Caco-2 (cell line): Measurements from ENCODE around the gene LTBP2. TPM values are rescaled to one million over a fixed set of nuclear protein-coding genes. Genes with fewer than 3 reads are reported as not detected.

ENCODE experiments used
- BruUV-seq: library from RNA; stranded (reverse); fragments of 400-500 nt; replicated peaks from 2 replicates; lab custom pipeline; 2021; lab: Mats Ljungman, UMichigan
- CTCF ChIA-PET: fragments of 300-600 bp; sonication (Branson Sonifier 250); formaldehyde crosslinking; loops from one replicate; lab custom pipeline; 2022; ENCODE audit warnings: antibody characterized with exemption; lab: Charles Lee
- POLR2A ChIA-PET: fragments of 300-600 bp; sonication (Branson Sonifier 250); formaldehyde crosslinking; loops from one replicate; lab custom pipeline; 2022; ENCODE audit warnings: antibody characterized with exemption; lab: Charles Lee
- DNase-seq, 2 experiments: peaks; one replicate each; pipeline versions ENCODE4 v3.0.0 to v3.0.0-alpha.2; 2020 to 2022
- H3K27me3 ChIP-seq: replicated peaks from 2 replicates; pipeline ENCODE4 v1.6.0; 2011; ENCODE audit warnings: low read length; ENCODE audit not compliant: control insufficient read depth, insufficient read depth
- H3K36me3 ChIP-seq: 2 replicates; pipeline ENCODE4 v1.5.1; 2011; ENCODE audit warnings: low read length; ENCODE audit not compliant: control insufficient read depth, insufficient read depth
- H3K4me1 ChIP-seq: fragments of 250-450 bp; sonication (Bioruptor Pico); 2 replicates; pipeline ENCODE4 v1.5.1; 2020; ENCODE audit warnings: mild to moderate bottlenecking
- H3K4me3 ChIP-seq: 2 replicates; pipeline ENCODE4 v1.5.1; 2011; ENCODE audit warnings: low read depth, mild to moderate bottlenecking, control low read depth, low read length
- H3K9me3 ChIP-seq: fragments of 250-450 bp; sonication (Bioruptor Pico); 2 replicates; pipeline ENCODE4 v1.5.1; 2020; ENCODE audit warnings: mild to moderate bottlenecking, moderate library complexity
- H3K27ac Mint-ChIP-seq: one replicate; pipeline ENCODE4 v1.8.0; 2022; ENCODE audit warnings: mixed read lengths; ENCODE audit not compliant: unreplicated experiment
- H3K27me3 Mint-ChIP-seq: one replicate; pipeline ENCODE4 v1.8.0; 2022; ENCODE audit warnings: mixed read lengths; ENCODE audit not compliant: insufficient read depth, unreplicated experiment
- H3K36me3 Mint-ChIP-seq: one replicate; pipeline ENCODE4 v1.8.0; 2022; ENCODE audit warnings: mild to moderate bottlenecking, mixed read lengths; ENCODE audit not compliant: insufficient read depth, unreplicated experiment
- H3K4me1 Mint-ChIP-seq: one replicate; pipeline ENCODE4 v1.8.0; 2022; ENCODE audit warnings: low read depth, mixed read lengths; ENCODE audit not compliant: unreplicated experiment
- H3K4me3 Mint-ChIP-seq: one replicate; pipeline ENCODE4 v1.8.0; 2022; ENCODE audit warnings: mild to moderate bottlenecking, moderate library complexity, mixed read lengths; ENCODE audit not compliant: unreplicated experiment
- H3K9me3 Mint-ChIP-seq: one replicate; pipeline ENCODE4 v1.8.0; 2022; ENCODE audit warnings: mixed read lengths; ENCODE audit not compliant: unreplicated experiment
- intact Hi-C: fragments of 100-400 bp; cut with micrococcal nuclease; formaldehyde crosslinking; loops from one replicate; pipeline ENCODE4 v1.10.0; 2022; ENCODE audit not compliant: unreplicated experiment
- total RNA-seq: library from RNA; stranded (reverse); gene quantifications from 2 replicates; pipeline ENCODE4 v1.2.3, GENCODE V29; 2022
- TF ChIP-seq, protein P1 (sequence below), 2 experiments: fragments of 200-600 bp in 1 of 2; IDR thresholded peaks; 1 replicate in 1 of 2; 2 replicates in 1 of 2; pipeline versions ENCODE4 v1.5.1 to v1.8.0; 2011 to 2022; ENCODE audit warnings: antibody characterized with exemption in 1 of 2, control low read depth in 1 of 2, inconsistent platforms in 1 of 2, low read depth in 1 of 2, low read length in 1 of 2, mild to moderate bottlenecking in 1 of 2, moderate library complexity in 1 of 2; ENCODE audit not compliant: insufficient read depth in 1 of 2, severe bottlenecking in 1 of 2, unreplicated experiment in 1 of 2

LTBP2 gene
- total RNA-seq, 1 experiment from 2014 or later, result 0.86 TPM

DNA sequence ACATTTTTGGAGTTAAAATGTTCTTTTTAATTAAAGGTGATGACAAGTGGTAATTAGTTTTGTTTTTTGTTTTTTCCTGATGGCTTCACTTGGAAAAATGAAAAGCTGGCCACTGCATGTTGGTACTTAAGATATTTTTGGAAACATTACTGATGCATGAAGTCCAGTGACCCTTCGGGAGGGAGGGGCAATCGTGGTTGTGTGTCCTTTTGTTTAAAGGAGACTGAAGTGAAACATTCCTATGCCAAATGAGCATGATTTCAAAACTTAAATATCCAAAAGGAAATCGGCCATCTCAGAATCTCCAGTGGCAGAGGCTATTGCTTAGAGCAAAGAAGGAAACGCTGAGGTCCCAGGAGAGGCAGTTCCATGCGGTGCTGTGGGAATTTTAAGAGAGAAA is 20.1 kb downstream of the LTBP2 start:
- intact Hi-C loops, result no loop called here
- Histone ChIP-seq H3K9me3 (no peaks in the 10 kb centered on the region), H3K4me1 (peaks cover 14% of the 10 kb centered on the region), H3K27me3 (no peaks in the 10 kb centered on the region), H3K36me3 (no peaks in the 10 kb centered on the region), H3K4me3 (no peak overlapping the region)
- Mint-ChIP-seq H3K27ac (no peak overlapping the region), H3K4me3 (no peak overlapping the region), H3K4me1 (peaks cover 11% of the 10 kb centered on the region), H3K9me3 (no peaks in the 10 kb centered on the region), H3K27me3 (no peaks in the 10 kb centered on the region), H3K36me3 (no peaks in the 10 kb centered on the region)
- POLR2A ChIA-PET, result no interaction called here
- no TSS peak for BruUV-seq
- TF ChIP-seq, protein P1, sequence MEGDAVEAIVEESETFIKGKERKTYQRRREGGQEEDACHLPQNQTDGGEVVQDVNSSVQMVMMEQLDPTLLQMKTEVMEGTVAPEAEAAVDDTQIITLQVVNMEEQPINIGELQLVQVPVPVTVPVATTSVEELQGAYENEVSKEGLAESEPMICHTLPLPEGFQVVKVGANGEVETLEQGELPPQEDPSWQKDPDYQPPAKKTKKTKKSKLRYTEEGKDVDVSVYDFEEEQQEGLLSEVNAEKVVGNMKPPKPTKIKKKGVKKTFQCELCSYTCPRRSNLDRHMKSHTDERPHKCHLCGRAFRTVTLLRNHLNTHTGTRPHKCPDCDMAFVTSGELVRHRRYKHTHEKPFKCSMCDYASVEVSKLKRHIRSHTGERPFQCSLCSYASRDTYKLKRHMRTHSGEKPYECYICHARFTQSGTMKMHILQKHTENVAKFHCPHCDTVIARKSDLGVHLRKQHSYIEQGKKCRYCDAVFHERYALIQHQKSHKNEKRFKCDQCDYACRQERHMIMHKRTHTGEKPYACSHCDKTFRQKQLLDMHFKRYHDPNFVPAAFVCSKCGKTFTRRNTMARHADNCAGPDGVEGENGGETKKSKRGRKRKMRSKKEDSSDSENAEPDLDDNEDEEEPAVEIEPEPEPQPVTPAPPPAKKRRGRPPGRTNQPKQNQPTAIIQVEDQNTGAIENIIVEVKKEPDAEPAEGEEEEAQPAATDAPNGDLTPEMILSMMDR (IDR thresholded peaks at IDR 0.05; ENCODE audit: insufficient read depth in 1 of 2, low read depth in 1 of 2, low read length in 1 of 2, severe bottlenecking in 1 of 2, unreplicated experiment in 1 of 2), result no peak
- no peak for DNase-seq
- CTCF ChIA-PET, result no interaction called here

DNA sequence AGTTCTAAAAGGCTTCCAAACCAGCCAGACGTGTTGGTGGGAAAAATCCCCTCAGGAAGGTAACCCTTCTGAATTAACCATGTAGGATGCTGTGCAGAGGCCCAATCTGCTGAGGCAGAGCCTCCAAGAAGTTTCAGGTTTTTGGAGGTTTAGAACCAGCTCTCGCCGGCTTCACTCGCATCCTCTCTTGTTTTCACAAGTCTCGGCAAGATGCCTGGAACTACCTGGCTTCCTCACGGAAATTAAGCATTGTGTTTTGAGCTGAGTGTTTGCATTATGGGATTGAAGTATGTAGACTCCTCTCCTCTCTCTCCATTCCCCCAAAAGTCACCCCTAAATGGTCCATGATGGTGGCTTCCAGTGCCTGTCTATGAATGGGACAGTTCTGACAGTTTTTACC is 20.6 kb downstream of the LTBP2 start:
- Histone ChIP-seq H3K4me1 (peaks cover 14% of the 10 kb centered on the region), H3K27me3 (no peaks in the 10 kb centered on the region), H3K36me3 (no peaks in the 10 kb centered on the region), H3K9me3 (no peaks in the 10 kb centered on the region), H3K4me3 (no peak overlapping the region)
- TF ChIP-seq, protein P1 (IDR thresholded peaks at IDR 0.05; ENCODE audit: insufficient read depth in 1 of 2, low read depth in 1 of 2, low read length in 1 of 2, severe bottlenecking in 1 of 2, unreplicated experiment in 1 of 2), result no peak
- Mint-ChIP-seq H3K4me3 (no peak overlapping the region), H3K4me1 (peaks cover 11% of the 10 kb centered on the region), H3K27ac (no peak overlapping the region), H3K27me3 (no peaks in the 10 kb centered on the region), H3K9me3 (no peaks in the 10 kb centered on the region), H3K36me3 (no peaks in the 10 kb centered on the region)
- intact Hi-C loops, result no loop called here
- ChIA-PET CTCF (no interaction called here), POLR2A (no interaction called here)
- DNase-seq, result no peak
- no TSS peak for BruUV-seq

DNA sequence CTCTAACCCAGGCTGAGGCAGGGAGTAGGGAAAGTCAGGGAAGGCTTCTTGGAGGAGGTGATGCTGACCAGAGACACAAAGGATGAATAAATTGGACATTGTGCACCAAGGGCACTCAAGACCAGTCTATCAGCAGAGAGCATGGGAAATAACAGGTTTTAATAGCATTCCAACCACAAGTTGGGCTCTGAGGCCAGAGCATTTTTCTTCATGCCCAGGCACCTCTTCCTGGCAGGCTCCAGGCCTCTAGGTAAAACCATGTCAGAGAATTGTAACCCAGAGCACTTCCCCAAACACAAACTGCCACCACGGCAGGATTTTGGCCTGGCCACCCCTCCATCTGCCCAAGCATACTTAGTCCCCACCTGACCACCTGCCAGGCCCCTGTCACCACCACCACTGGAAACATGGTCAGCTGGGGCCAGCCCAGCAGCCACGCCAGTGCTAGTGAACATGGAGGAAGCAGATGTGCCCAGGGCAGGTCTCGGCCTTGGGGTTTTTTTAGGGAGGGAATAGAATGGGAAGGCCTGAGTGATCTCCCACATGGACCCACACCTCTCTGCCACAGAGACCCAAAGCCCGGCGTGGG is 22.7 kb downstream of the LTBP2 start:
- Mint-ChIP-seq H3K9me3 (no peaks in the 10 kb centered on the region), H3K36me3 (no peaks in the 10 kb centered on the region), H3K4me1 (peaks cover 9% of the 10 kb centered on the region), H3K27ac (no peak overlapping the region), H3K27me3 (peaks cover 2% of the 10 kb centered on the region), H3K4me3 (no peak overlapping the region)
- no peaks in the 10 kb centered on the region for H3K36me3 ChIP-seq
- DNase-seq, result no peak
- no peaks in the 10 kb centered on the region for H3K27me3 ChIP-seq
- H3K4me1 ChIP-seq, result peaks cover 14% of the 10 kb centered on the region
- POLR2A ChIA-PET, result no interaction called here
- no peaks in the 10 kb centered on the region for H3K9me3 ChIP-seq
- TF ChIP-seq, protein P1 (IDR thresholded peaks at IDR 0.05; ENCODE audit: insufficient read depth in 1 of 2, low read depth in 1 of 2, low read length in 1 of 2, severe bottlenecking in 1 of 2, unreplicated experiment in 1 of 2), result no peak
- BruUV-seq, result no TSS peak
- intact Hi-C loops, result no loop called here
- CTCF ChIA-PET, result interaction anchor here (1.1 kb wide), 1 partner anchor 16 kb away, joined by 3 read pairs; no protein-coding TSS in a partner anchor
- no peak overlapping the region for H3K4me3 ChIP-seq
